ENCODE measurements around the gene CNOT4.
"Not testable (repeated sequence)": the region's sequence is repeated elsewhere in the genome, so short reads cannot be mapped to it uniquely, and the experiment has no call there.

DNA sequence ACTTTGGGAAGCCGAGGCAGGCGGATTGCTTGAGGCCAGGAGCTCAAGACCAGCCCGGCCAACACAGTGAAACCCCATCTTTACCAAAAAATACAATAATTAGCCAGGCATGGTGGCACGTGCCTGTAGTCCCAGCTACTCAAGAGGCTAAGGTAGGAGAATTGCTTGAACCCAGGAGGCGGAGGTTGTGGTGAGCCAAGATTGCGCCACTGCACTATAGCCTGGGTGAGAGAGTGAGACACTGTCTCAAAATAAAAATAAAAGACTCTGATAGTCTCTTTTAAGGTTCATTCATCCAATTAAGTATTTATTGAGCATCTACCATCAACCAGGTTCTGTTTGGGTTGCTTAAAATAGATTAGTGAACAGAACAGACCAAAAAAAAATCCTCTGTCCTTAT is 12.7 kb downstream of the CNOT4 start:
- TF ChIP-seq, protein P1, sequence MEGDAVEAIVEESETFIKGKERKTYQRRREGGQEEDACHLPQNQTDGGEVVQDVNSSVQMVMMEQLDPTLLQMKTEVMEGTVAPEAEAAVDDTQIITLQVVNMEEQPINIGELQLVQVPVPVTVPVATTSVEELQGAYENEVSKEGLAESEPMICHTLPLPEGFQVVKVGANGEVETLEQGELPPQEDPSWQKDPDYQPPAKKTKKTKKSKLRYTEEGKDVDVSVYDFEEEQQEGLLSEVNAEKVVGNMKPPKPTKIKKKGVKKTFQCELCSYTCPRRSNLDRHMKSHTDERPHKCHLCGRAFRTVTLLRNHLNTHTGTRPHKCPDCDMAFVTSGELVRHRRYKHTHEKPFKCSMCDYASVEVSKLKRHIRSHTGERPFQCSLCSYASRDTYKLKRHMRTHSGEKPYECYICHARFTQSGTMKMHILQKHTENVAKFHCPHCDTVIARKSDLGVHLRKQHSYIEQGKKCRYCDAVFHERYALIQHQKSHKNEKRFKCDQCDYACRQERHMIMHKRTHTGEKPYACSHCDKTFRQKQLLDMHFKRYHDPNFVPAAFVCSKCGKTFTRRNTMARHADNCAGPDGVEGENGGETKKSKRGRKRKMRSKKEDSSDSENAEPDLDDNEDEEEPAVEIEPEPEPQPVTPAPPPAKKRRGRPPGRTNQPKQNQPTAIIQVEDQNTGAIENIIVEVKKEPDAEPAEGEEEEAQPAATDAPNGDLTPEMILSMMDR (IDR thresholded peaks at IDR 0.05; ENCODE audit: low read depth, low read length): not testable (repeated sequence)
- TF ChIP-seq EZH2phosphoT487 (IDR thresholded peaks at IDR 0.05; ENCODE audit: low read depth): not testable (repeated sequence)
